LNCaP clone FGC (cell line): ENCODE results near the gene KLRF2.

ENCODE experiments used
- DNase-seq: peaks from one replicate; pipeline ENCODE4 v3.0.0-alpha.2; 2011; ENCODE audit warnings: low read depth
- H3K4me3 ChIP-seq: 2 replicates; pipeline ENCODE4 v1.5.1; 2011; ENCODE audit warnings: mild to moderate bottlenecking, low read depth, low read length, control low read depth
- CTCF ChIP-seq: IDR thresholded peaks from 2 replicates; pipeline ENCODE4 v1.5.1; 2012; ENCODE audit warnings: mild to moderate bottlenecking; ENCODE audit not compliant: control insufficient read depth, insufficient read depth; ENCODE audit errors: extremely low read depth

KLRF2 gene

GRCh38 chr12:9902539-9903228, 21.4 kb downstream of the KLRF2 start:
- H3K4me3 ChIP-seq = no peak overlapping the region
- no peak for TF ChIP-seq CTCF
- no peak for DNase-seq

GRCh38 chr12:9906873-9907272, 25.6 kb downstream of the KLRF2 start:
- no peak for DNase-seq
- TF ChIP-seq CTCF = no peak
- H3K4me3 ChIP-seq = no peak overlapping the region

- DNase-seq = no peak
- TF ChIP-seq CTCF = no peak
Measured at GRCh38 chr12:9907769-9908168, 26.5 kb downstream of the KLRF2 start.

GRCh38 chr12:9908350-9908749, 27.1 kb downstream of the KLRF2 start:
- H3K4me3 ChIP-seq = no peak overlapping the region
- no peak for DNase-seq
- TF ChIP-seq CTCF = no peak

More at GRCh38 chr12:9907769-9908168, 26.5 kb downstream of the KLRF2 start:
- H3K4me3 ChIP-seq = no peak overlapping the region

GRCh38 chr12:9909724-9910123, 28.4 kb downstream of the KLRF2 start:
- no peak overlapping the region for H3K4me3 ChIP-seq
- no peak for TF ChIP-seq CTCF
- no peak for DNase-seq

- no peak overlapping the region for H3K4me3 ChIP-seq
- no peak for DNase-seq
- TF ChIP-seq CTCF = no peak
Measured at GRCh38 chr12:9910716-9911421, 29.6 kb downstream of the KLRF2 start.
